IMR-90 (cell line): ENCODE measurements around the gene FXR2. TPM values are rescaled to one million over a fixed set of nuclear protein-coding genes. Genes with fewer than 3 reads are reported as not detected.

Experiments
- MAFK ChIP-seq: IDR thresholded peaks from 2 replicates; pipeline ENCODE4 v1.6.1; 2012; ENCODE audit warnings: low read depth, low read length, improper control_type of control experiment
- MXI1 ChIP-seq: IDR thresholded peaks from 2 replicates; pipeline ENCODE4 v1.6.1; 2012; ENCODE audit warnings: low read depth, mild to moderate bottlenecking, low read length, moderate library complexity, borderline replicate concordance
- SMC3 ChIP-seq: fragments of 150-350 bp; IDR thresholded peaks from 2 replicates; pipeline ENCODE4 v1.6.1; 2016; ENCODE audit warnings: low read depth, mild to moderate bottlenecking, antibody characterized with exemption, low read length, moderate library complexity
- USF2 ChIP-seq: fragments of 150-350 bp; IDR thresholded peaks from 2 replicates; pipeline ENCODE4 v1.6.1; 2017; ENCODE audit warnings: mild to moderate bottlenecking, antibody characterized with exemption, low read length, low read depth
- polyA plus RNA-seq, 3 experiments: library from polyadenylated mRNA; depleted of rRNA; stranded (reverse); fragments of >200 nt; gene quantifications; 2 replicates each; pipeline ENCODE4 v1.2.3, GENCODE V29; 2012; ENCODE audit warnings: low replicate concordance in 1 of 3
- total RNA-seq: library from RNA; depleted of rRNA; stranded (reverse); fragments of >200 nt; gene quantifications from 2 replicates; pipeline ENCODE4 v1.2.3, GENCODE V29; 2012

Gene FXR2
- total and polyA plus RNA-seq, 2 of the 4 experiments (the other 2 are of a cell fraction) = 39.1 to 55.9 TPM

- TF ChIP-seq USF2 = no peak
- TF ChIP-seq MXI1 = no peak
- TF ChIP-seq MAFK = no peak
- no peak for TF ChIP-seq SMC3
These were observed 34.7 kb downstream of the FXR2 start (continued) for GRCh38 chr17:7579834-7580603.
